Liver (tissue), 3 donors: ENCODE measurements around the gene PGGT1B.

ENCODE experiments used
- FOXA2 ChIP-seq: IDR thresholded peaks from 2 replicates; pipeline ENCODE4 v1.6.1; 2016; ENCODE audit warnings: antibody characterized with exemption
- RAD21 ChIP-seq, 2 donors: IDR thresholded peaks; 2 replicates each; pipeline ENCODE4 v1.6.1; 2016; ENCODE audit warnings: antibody characterized with exemption in 2 of 2, mild to moderate bottlenecking in 2 of 2
- TF ChIP-seq, protein P1 (sequence below): fragments of 150-350 bp; IDR thresholded peaks from 2 replicates; pipeline ENCODE4 v1.5.1; 2017; ENCODE audit warnings: improper control_type of control experiment, low read depth, low read length; ENCODE audit not compliant: missing input control
- donor health status: healthy.
- donor health status: healthy.

- TF ChIP-seq, protein P1, sequence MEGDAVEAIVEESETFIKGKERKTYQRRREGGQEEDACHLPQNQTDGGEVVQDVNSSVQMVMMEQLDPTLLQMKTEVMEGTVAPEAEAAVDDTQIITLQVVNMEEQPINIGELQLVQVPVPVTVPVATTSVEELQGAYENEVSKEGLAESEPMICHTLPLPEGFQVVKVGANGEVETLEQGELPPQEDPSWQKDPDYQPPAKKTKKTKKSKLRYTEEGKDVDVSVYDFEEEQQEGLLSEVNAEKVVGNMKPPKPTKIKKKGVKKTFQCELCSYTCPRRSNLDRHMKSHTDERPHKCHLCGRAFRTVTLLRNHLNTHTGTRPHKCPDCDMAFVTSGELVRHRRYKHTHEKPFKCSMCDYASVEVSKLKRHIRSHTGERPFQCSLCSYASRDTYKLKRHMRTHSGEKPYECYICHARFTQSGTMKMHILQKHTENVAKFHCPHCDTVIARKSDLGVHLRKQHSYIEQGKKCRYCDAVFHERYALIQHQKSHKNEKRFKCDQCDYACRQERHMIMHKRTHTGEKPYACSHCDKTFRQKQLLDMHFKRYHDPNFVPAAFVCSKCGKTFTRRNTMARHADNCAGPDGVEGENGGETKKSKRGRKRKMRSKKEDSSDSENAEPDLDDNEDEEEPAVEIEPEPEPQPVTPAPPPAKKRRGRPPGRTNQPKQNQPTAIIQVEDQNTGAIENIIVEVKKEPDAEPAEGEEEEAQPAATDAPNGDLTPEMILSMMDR: no peak
- no peak for TF ChIP-seq RAD21 (IDR thresholded peaks at IDR 0.05)
- TF ChIP-seq FOXA2: no peak
Measured at GRCh38 chr5:115263078-115263380, 352 bp upstream of the PGGT1B start.
